Loucy (cell line): ENCODE data around the gene ADAD2.

Source experiments
- CTCF ChIP-seq: fragments of 200-600 bp; sonication (generic); conservative IDR thresholded peaks from 2 replicates; pipeline ENCODE4 v1.5.1; 2014; ENCODE audit warnings: mild to moderate bottlenecking, antibody characterized with exemption, low read length
- EZH2phosphoT487 ChIP-seq: fragments of 200-600 bp; IDR thresholded peaks from 2 replicates; pipeline ENCODE4 v1.6.1; 2018; ENCODE audit warnings: antibody characterized with exemption, mild to moderate bottlenecking, moderate library complexity, borderline replicate concordance

GRCh38 chr16:84180519-84181140 lies 10.3 kb upstream of the ADAD2 start:
- TF ChIP-seq CTCF (no peak), EZH2phosphoT487 (no peak)
